Coronary artery (tissue), 2 donors: ENCODE measurements around the gene PCDH1.

Source experiments
- DNase-seq: peaks from one replicate; pipeline ENCODE4 v3.0.0-alpha.2; 2017; ENCODE audit warnings: low spot score
- H3K27ac ChIP-seq, 2 donors: fragments of 200-600 bp; sonication (generic); one replicate each; pipeline ENCODE4 v1.5.1; 2016 to 2019
- H3K4me3 ChIP-seq: fragments of 200-600 bp; sonication (generic); 2 replicates; pipeline ENCODE4 v1.5.1; 2016; ENCODE audit warnings: mild to moderate bottlenecking, moderate library complexity
- CTCF ChIP-seq: fragments of 200-600 bp; sonication (generic); IDR thresholded peaks from one replicate; pipeline ENCODE4 v1.5.1; 2019; ENCODE audit warnings: antibody characterized with exemption

PCDH1 gene

GRCh38 chr5:141852448-141852847 lies 25.8 kb downstream of the PCDH1 start:
- no peak for TF ChIP-seq CTCF
- DNase-seq, result no peak
- H3K27ac ChIP-seq, result no peak overlapping the region
- no peak overlapping the region for H3K4me3 ChIP-seq

GRCh38 chr5:141851195-141851874 lies 26.9 kb downstream of the PCDH1 start:
- DNase-seq, result no peak
- no peak for TF ChIP-seq CTCF
- peak overlapping the region; percentile 91 to 93 for H3K27ac ChIP-seq
- H3K4me3 ChIP-seq, result no peak overlapping the region

GRCh38 chr5:141850786-141851185 lies 27.4 kb downstream of the PCDH1 start:
- no peak for DNase-seq
- TF ChIP-seq CTCF, result no peak
- Histone ChIP-seq H3K27ac (peak overlapping the region; percentile 91 to 93), H3K4me3 (peak overlapping the region; percentile 82)

GRCh38 chr5:141850244-141850768 lies 27.9 kb downstream of the PCDH1 start:
- TF ChIP-seq CTCF, result no peak
- Histone ChIP-seq H3K4me3 (peak overlapping the region; percentile 82), H3K27ac (peak overlapping the region; percentile 91 to 93)
- no peak for DNase-seq

- Histone ChIP-seq H3K27ac (peak overlapping the region; percentile 91 to 93), H3K4me3 (peak overlapping the region; percentile 82)
- peak; percentile 92 for DNase-seq
- no peak for TF ChIP-seq CTCF
These were observed 28.6 kb downstream of the PCDH1 start for GRCh38 chr5:141849415-141850243.

GRCh38 chr5:141848744-141849414 lies 29.3 kb downstream of the PCDH1 start:
- DNase-seq, result peak; percentile 80
- Histone ChIP-seq H3K27ac (peak overlapping the region; percentile 91 to 93), H3K4me3 (peak overlapping the region; percentile 82)
- TF ChIP-seq CTCF, result no peak
